OCI-LY3 (cell line): ENCODE measurements around the gene VCX2.
"Not testable (repeated sequence)": the region's sequence is repeated elsewhere in the genome, so short reads cannot be mapped to it uniquely, and the experiment has no call there.

Experiments
- H2AFZ ChIP-seq: fragments of 200-600, 300-600 bp; shearing (Covaris generic); 2 replicates; pipeline ENCODE4 v1.6.0; 2014; ENCODE audit warnings: antibody characterized with exemption, low read depth, low read length
- H3K27ac ChIP-seq: fragments of 200-600, 300-600 bp; sonication (generic); 2 replicates; pipeline ENCODE4 v1.5.1; 2014; ENCODE audit warnings: mild to moderate bottlenecking, low read length, moderate library complexity, mixed read lengths
- H3K27me3 ChIP-seq: fragments of 200-600, 300-600 bp; sonication (generic); 2 replicates; pipeline ENCODE4 v1.6.1; 2014; ENCODE audit warnings: low read depth, low read length, mixed read lengths
- H3K36me3 ChIP-seq: fragments of 200-600, 300-600 bp; sonication (generic); replicated peaks from 2 replicates; pipeline ENCODE3; 2014; ENCODE audit warnings: low read depth, low read length, mixed read lengths
- H3K4me1 ChIP-seq: fragments of 300-600, 200-600 bp; sonication (generic); 2 replicates; pipeline ENCODE4 v1.6.1; 2014; ENCODE audit warnings: low read length, mixed read lengths
- H3K4me2 ChIP-seq: fragments of 200-600, 300-600 bp; sonication (generic); 2 replicates; pipeline ENCODE4 v1.6.1; 2014; ENCODE audit warnings: low read length, mixed read lengths
- H3K4me3 ChIP-seq: fragments of 300-600, 200-600 bp; sonication (generic); 2 replicates; pipeline ENCODE4 v1.5.1; 2014; ENCODE audit warnings: antibody characterized with exemption, mild to moderate bottlenecking, low read length, moderate library complexity
- H3K79me2 ChIP-seq: fragments of 300-600, 200-600 bp; shearing (Covaris generic); 2 replicates; pipeline ENCODE4 v1.6.1; 2014; ENCODE audit warnings: mild to moderate bottlenecking, low read length, mixed read lengths
- H3K9ac ChIP-seq: fragments of 300-600, 200-600 bp; shearing (Covaris generic); 2 replicates; pipeline ENCODE4 v1.6.0; 2014; ENCODE audit warnings: mild to moderate bottlenecking, low read length, moderate library complexity
- H3K9me3 ChIP-seq: fragments of 200-600, 300-600 bp; shearing (Covaris generic); 2 replicates; pipeline ENCODE4 v1.6.1; 2014; ENCODE audit warnings: low read length, mixed read lengths; ENCODE audit not compliant: insufficient read depth
- H4K20me1 ChIP-seq: fragments of 200-600, 300-600 bp; sonication (generic); 2 replicates; pipeline ENCODE4 v1.6.1; 2016; ENCODE audit warnings: low read length, mixed read lengths; ENCODE audit not compliant: insufficient read depth
- CTCF ChIP-seq: fragments of 200-600, 300-600 bp; sonication (generic); IDR thresholded peaks from 2 replicates; pipeline ENCODE4 v1.5.1; 2014; ENCODE audit warnings: antibody characterized with exemption, low read length, low read depth
- EZH2phosphoT487 ChIP-seq: fragments of 200-600 bp; shearing (Covaris generic); IDR thresholded peaks from 2 replicates; pipeline ENCODE4 v1.6.1; 2018; ENCODE audit warnings: antibody characterized with exemption, mixed run types, low read depth

The VCX2 gene

GRCh38 chrX:8171169-8171568 is at the start of gene VCX2:
VCX2 (minus strand) TSS chrX:8171267; CDS start chrX:8170643, 624 bp downstream.
- H3K4me3 ChIP-seq, H3K4me1 ChIP-seq, H2AFZ ChIP-seq, H3K27ac ChIP-seq, H3K9me3 ChIP-seq, H3K9ac ChIP-seq, H3K79me2 ChIP-seq, H4K20me1 ChIP-seq, H3K27me3 ChIP-seq, H3K36me3 ChIP-seq, H3K4me2 ChIP-seq: not testable (repeated sequence)

DNA sequence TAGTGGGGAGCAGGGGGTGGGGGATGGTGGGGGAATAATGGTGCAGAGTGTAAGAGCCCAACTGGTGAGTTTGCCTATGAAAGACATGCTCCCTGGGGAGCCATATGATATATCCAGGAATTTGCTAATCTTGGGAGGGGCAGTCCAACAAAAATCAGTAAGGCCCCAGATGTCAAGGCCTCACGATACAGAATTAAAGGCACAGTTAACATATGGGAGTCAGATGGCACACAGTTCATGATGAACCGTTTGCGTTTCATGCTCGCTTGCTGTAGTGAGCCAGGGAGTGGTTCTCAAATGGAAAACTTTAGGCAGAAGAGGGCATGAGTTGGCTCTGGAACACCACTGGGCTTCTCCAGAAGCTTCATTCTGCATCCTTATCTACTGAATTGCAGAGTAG is 33.9 kb upstream of the VCX2 start:
- H3K27ac ChIP-seq = no peak overlapping the region
- no peak overlapping the region for H3K4me3 ChIP-seq
- H3K27me3 ChIP-seq = no peaks in the 10 kb centered on the region
- H3K4me1 ChIP-seq = no peaks in the 10 kb centered on the region
- H3K9ac ChIP-seq = no peak overlapping the region
- no peaks in the 10 kb centered on the region for H3K9me3 ChIP-seq
- TF ChIP-seq EZH2phosphoT487 (no peak), CTCF (no peak)
- H3K4me2 ChIP-seq = no peak overlapping the region
- H3K36me3 ChIP-seq = no peaks in the 10 kb centered on the region
- H3K79me2 ChIP-seq = no peaks in the 10 kb centered on the region
- H2AFZ ChIP-seq = no peak overlapping the region
- H4K20me1 ChIP-seq = no peaks in the 10 kb centered on the region

- TF ChIP-seq EZH2phosphoT487 = no peak
- H3K9ac ChIP-seq = no peak overlapping the region
- H4K20me1 ChIP-seq = no peaks in the 10 kb centered on the region
These were observed 33.3 kb upstream of the VCX2 start for GRCh38 chrX:8204169-8204935.

DNA sequence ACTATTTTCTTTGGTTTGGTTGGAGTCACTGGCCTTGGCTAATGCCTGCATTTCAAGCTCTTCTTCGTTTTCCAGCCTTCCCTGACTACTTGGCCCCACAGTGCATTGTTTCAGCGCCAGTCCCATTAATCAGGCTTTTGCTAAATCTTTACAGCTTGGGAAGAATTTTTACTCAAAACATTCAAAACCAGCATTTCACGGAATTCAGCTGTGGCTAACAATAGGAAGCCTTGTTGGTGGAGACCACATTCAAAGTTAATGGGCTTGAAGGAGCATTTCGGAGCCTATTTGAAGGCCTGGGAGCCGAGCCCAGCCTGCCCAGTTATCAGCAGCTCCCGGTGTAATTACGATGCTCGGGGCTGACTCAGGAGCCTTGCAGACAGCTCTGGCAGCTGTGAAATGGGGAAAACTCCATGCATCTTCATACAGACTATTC is 30.8 kb upstream of the VCX2 start:
- H3K4me2 ChIP-seq = no peak overlapping the region
- H2AFZ ChIP-seq = no peak overlapping the region
- no peak overlapping the region for H3K4me3 ChIP-seq
- no peaks in the 10 kb centered on the region for H4K20me1 ChIP-seq
- H3K4me1 ChIP-seq = no peaks in the 10 kb centered on the region
- TF ChIP-seq CTCF = no peak
- no peak for TF ChIP-seq EZH2phosphoT487
- no peak overlapping the region for H3K9ac ChIP-seq
- no peaks in the 10 kb centered on the region for H3K36me3 ChIP-seq
- no peak overlapping the region for H3K27ac ChIP-seq
- no peaks in the 10 kb centered on the region for H3K79me2 ChIP-seq
- no peaks in the 10 kb centered on the region for H3K27me3 ChIP-seq
- H3K9me3 ChIP-seq = no peaks in the 10 kb centered on the region

More at GRCh38 chrX:8204169-8204935, 33.3 kb upstream of the VCX2 start:
- no peak overlapping the region for H3K27ac ChIP-seq
- no peak overlapping the region for H3K4me2 ChIP-seq
- H3K4me1 ChIP-seq = no peaks in the 10 kb centered on the region
- no peaks in the 10 kb centered on the region for H3K79me2 ChIP-seq
- no peaks in the 10 kb centered on the region for H3K36me3 ChIP-seq
- no peak overlapping the region for H3K4me3 ChIP-seq
- no peaks in the 10 kb centered on the region for H3K9me3 ChIP-seq
- no peak overlapping the region for H2AFZ ChIP-seq
- H3K27me3 ChIP-seq = no peaks in the 10 kb centered on the region

- Histone ChIP-seq H3K36me3 (no peaks in the 10 kb centered on the region), H2AFZ (no peak overlapping the region), H3K79me2 (no peaks in the 10 kb centered on the region), H3K9ac (no peak overlapping the region), H3K27me3 (no peaks in the 10 kb centered on the region), H3K4me2 (no peak overlapping the region), H3K9me3 (no peaks in the 10 kb centered on the region), H4K20me1 (no peaks in the 10 kb centered on the region), H3K4me3 (no peak overlapping the region), H3K4me1 (no peaks in the 10 kb centered on the region), H3K27ac (no peak overlapping the region)
- no peak for TF ChIP-seq CTCF
- TF ChIP-seq EZH2phosphoT487 = no peak
These were observed 25.7 kb upstream of the VCX2 start for GRCh38 chrX:8196776-8197175.
